LNCAP (cell line): ENCODE data around the gene FANCC.

Experiments
- CTCF ChIP-seq: fragments of 450-650 bp; IDR thresholded peaks from 2 replicates; pipeline ENCODE4 v1.5.1; 2017; ENCODE audit warnings: mild to moderate bottlenecking

Gene FANCC

DNA sequence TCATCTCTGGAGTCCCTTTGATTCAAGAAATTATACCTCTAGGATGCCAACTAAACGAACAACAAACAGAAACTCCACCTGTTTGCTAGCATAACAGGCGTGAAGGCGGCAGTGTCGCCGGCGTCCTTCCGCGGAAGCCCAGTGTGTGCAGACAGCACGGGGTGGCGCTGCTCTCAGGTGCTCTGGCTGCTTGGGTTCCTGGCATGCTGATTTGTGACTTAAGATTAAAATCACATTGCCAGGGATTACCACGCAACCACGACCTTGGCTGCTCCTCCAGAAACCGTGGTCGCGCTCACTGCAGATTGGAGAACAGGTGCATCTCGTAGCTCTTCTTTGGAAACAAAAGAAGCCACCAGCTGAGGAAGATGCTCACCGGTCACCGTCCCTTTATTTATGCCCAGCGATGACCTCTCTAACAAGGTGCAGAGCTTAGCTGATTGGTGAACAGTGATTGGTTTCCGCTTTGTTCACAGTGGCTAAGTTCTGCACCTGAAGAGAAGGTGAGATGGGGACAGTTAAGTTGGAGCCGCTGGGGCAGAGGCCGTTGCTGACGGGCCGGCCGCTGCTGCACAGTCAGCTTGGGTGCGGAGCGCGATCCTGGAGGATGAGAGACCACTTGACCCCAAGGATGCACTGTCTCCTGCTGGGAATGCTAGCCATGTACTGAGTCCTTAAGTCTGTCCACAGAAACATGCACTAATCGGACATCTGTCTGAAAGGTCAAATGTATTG is 232.3 kb downstream of the FANCC start:
- TF ChIP-seq CTCF: no peak

DNA sequence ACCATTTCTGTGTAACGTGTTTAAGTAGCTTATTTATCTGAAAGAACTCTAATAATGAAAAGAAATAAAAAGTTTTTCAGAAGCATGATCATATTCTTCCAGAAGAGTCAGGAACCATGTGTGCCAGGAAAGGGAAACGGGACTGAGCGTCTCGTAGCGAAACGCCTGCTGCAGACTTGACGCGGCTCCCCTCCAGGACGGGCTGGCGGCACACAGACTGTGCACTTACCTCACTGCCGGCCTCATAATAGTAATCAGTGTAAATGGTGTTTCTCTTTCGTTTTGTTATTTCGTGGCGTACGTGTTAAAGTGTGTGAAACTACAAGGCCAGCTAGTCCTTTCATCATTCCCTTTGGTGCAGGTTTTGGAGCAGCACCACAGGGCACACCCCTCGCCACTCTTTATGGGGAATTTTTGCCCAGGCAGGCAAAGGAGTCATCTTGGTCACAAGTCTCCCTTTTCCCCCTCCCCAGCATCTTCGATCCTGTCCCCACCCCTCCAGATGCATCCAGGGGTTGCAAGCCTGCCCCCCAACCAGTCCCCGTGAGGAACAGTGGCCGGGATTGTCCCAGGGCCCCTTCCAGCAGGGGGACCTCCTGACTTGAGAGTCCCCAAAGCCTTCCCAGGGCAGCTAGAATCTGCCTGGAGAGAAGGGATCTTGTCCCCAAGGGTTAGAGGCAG is 233.1 kb downstream of the FANCC start:
- TF ChIP-seq CTCF: no peak

GRCh38 chr9:95083086-95083768 is 234.3 kb downstream of the FANCC start:
- no peak for TF ChIP-seq CTCF

DNA sequence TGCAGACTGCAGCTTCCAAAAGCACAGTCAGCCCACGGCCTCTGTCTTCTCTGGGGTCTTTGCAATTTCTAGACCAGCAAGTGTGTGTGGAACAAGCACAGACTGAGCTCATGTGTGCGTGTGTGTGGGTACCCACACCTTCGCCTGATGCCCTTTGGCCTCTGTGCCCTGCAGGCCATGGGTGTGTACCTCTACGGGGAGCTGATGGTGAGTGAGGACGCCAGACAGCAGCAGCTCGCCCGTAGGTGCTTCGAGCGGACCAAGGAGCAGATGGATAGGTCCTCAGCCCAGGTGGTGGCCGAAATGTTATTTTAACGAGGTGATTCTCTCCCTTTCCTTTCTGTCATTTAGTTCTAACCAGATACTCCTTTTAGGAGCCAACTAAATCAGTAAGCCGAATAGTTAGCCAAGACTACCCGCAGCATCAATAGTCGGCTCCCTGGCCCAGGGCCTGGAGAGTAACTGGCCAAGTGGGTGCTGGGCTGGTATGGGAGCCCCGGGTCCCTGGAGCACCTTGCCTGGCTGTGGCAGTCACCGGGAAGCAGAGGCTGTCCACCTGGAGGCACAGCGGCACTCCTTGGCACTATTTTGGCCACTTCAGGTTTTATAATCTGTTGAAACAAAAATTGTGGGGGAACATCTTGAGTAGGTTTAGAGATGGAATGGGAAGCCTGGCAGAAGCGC is 235.0 kb downstream of the FANCC start:
- no peak for TF ChIP-seq CTCF

- no peak for TF ChIP-seq CTCF
Observed at GRCh38 chr9:95081998-95082397, 235.5 kb downstream of the FANCC start.

DNA sequence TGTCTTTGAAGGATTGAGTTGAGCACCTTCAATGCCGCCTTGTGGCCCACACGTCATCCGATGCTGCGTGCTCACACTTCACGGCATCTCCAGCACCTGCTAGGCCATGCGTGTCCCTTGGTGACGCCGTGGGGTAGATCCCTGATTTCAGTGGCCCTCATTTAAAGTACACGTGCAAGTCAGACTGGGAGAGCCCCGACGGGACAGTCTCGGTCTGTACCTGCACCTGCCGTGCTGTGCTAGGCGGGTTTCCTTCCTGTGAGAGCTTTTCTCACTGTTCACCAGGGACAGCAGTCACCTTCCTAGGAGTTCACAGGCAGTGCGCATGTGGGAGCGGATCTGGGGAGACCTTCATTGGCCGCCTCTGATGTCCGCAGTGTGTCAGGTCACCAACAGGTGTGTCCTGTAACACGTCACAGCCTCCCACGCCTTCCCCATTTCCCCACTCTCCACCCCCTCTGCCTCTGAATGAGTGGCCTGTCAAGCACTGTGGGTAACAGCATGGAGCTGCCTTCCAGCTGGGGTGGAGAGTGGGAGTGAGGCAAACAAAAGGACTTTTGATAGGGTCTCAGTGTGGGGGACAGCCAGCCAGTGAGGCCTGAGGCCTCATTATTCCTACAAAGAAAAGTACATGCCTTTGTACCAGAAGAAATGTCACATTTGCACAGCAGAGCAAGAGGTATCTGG is 236.4 kb downstream of the FANCC start:
- TF ChIP-seq CTCF: no peak

DNA sequence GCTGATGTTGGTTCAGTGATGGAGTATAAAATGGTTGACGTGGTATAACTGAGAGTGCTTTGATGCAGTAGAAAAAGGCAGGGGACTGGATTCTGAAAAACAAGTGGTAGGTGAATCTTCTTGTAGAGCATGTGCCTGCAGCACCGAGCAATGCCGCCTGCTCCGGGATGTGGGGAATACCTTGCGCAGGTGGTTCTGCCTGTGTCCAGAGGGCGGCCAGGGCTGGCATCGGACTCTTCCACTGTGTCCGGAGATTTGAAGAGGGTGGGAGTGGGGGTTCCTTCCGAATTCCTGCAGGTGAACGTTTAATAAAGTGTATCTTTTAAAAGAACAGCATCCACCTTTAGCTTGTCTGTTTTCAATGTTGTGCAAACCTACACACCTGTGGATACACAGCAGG is 238.0 kb downstream of the FANCC start:
- no peak for TF ChIP-seq CTCF
